D721Med (cell line): Measurements from ENCODE around the gene SERPINB13.

Source experiments
- DNase-seq: peaks from one replicate; pipeline ENCODE4 v3.0.0; 2011; ENCODE audit warnings: low spot score; ENCODE audit not compliant: insufficient read length
- FAIRE-seq: peaks from 2 replicates; lab custom pipeline; 2011; peaks lifted over from hg19 to GRCh38; lab: Jason Lieb, UNC
- TF ChIP-seq, protein P1 (sequence below): IDR thresholded peaks from 2 replicates; pipeline ENCODE4 v1.5.1; 2012; ENCODE audit warnings: mild to moderate bottlenecking, control low read depth; ENCODE audit not compliant: insufficient read depth; ENCODE audit errors: missing control alignments

SERPINB13 gene

DNA sequence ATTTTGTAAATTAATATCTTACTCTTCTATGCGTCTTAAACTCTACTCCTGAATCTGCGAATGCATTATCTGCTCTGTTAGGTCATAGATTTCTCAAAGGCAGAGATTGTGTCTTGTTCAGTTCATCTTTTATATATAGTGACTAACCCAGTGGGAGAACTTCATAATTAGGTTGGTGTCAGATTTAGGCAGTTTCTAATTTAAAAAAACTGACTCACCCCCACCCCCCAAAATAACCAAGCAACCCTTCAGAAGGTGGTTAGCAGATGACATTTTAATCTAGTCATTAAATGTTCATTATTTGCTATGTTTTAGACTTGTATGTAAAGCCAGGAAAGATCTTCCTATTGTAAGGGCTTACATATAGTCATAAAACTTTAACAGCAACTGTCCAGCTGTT is 34.6 kb upstream of the SERPINB13 start:
- FAIRE-seq = no peak

GRCh38 chr18:63553081-63553480 is 34.1 kb upstream of the SERPINB13 start:
- TF ChIP-seq, protein P1, sequence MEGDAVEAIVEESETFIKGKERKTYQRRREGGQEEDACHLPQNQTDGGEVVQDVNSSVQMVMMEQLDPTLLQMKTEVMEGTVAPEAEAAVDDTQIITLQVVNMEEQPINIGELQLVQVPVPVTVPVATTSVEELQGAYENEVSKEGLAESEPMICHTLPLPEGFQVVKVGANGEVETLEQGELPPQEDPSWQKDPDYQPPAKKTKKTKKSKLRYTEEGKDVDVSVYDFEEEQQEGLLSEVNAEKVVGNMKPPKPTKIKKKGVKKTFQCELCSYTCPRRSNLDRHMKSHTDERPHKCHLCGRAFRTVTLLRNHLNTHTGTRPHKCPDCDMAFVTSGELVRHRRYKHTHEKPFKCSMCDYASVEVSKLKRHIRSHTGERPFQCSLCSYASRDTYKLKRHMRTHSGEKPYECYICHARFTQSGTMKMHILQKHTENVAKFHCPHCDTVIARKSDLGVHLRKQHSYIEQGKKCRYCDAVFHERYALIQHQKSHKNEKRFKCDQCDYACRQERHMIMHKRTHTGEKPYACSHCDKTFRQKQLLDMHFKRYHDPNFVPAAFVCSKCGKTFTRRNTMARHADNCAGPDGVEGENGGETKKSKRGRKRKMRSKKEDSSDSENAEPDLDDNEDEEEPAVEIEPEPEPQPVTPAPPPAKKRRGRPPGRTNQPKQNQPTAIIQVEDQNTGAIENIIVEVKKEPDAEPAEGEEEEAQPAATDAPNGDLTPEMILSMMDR = no peak
- DNase-seq (no peak), FAIRE-seq (no peak)

More for the DNA sequence above, 34.6 kb upstream of the SERPINB13 start:
- no peak for DNase-seq
- TF ChIP-seq, protein P1 = no peak

DNA sequence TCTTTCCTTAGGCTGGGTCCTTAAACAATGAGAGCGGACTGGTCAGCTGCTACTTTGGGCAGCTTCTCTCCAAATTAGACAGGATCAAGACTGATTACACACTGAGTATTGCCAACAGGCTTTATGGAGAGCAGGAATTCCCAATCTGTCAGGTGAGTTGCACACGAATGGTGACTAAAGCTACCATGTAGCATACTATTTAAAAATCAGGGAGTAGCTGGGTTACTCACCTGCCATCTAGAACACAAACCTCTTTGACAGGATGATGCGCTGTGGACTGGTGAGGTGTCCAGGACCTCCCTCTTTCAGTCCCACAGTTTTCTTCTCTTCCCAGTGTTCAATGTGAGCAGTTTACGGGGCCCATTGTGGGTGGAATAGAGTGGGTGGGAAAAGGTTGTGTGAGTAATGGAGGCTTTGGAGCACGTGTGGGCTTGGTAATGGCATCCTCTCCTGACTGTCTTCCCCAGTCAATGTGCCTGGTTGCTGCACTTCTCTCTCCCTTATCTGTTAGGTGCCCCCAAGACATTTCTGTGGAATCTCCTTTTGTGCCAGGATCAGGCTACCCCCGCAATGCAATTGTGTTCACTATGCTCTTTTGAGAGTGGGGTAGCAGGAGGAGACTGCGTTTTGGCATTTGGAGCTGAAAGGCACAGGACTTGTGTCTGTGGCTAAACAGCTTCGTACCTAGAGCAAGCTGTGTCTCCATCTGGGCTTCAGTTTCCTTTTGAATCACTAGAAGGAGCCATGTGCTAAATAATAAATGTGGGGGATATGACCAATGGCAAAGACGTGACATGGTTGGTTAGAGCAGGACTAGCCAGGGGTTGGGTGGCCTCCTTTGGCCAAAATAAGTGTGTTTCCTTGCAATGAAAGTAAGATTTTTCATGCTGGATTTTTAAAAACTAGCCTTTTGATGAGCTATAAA is 27.3 kb upstream of the SERPINB13 start:
- DNase-seq = no peak
- TF ChIP-seq, protein P1 = no peak
- FAIRE-seq = peak; percentile 68

DNA sequence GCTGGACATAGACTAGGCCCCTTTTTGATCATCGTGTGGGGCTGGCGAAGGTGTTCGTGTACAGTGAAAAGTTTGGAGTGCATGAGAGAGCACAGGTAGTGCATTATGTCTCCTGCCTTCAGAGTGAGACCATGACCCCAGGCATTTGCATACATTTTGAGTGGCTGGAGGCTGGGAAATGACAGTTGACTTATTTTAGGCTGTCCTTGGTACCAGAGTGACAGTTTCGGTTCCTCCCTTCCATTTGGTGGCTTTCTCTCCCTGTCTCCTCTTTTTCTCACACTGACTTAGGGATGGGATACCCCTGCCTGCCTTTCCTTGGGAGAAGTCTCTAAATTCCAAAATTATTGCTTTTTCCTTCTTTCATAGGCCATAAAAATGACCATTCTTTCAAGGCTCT is 24.9 kb upstream of the SERPINB13 start:
- no peak for FAIRE-seq
- TF ChIP-seq, protein P1 = no peak
- no peak for DNase-seq

DNA sequence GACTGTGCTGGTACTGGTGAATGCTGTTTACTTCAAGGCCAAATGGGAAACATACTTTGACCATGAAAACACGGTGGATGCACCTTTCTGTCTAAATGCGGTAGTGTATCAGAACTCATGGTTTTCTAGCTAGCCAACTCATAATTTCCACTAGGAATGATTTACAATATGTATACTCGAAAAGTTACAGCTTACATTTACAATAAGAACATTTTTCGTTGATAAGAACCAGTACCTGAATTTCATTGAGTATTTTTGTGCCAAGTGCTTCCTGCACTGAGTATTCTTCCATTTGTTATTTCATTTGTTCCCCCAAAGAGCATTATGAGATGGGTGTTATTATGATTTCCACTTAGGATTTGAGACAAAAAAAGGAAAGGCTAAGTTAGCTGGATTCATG is 23.1 kb upstream of the SERPINB13 start:
- FAIRE-seq (peak; percentile 97), DNase-seq (no peak)
- TF ChIP-seq, protein P1 = no peak

- FAIRE-seq (no peak), DNase-seq (no peak)
- TF ChIP-seq, protein P1 = no peak
Observed at GRCh38 chr18:63564561-63564960, 22.6 kb upstream of the SERPINB13 start.

GRCh38 chr18:63567276-63567675 is 19.9 kb upstream of the SERPINB13 start:
- FAIRE-seq = peak; percentile 84
- DNase-seq = no peak
- TF ChIP-seq, protein P1 = no peak
